Measurements from ENCODE around the gene SPEG. TPM values are rescaled to one million over a fixed set of nuclear protein-coding genes. Genes with fewer than 3 reads are reported as not detected.
A peak's percentile ranks its signal among the peaks of the same experiment; 100 is the strongest.

Gene SPEG
- total and polyA plus RNA-seq, 2 of the 13 experiments (the other 11 are each of a cell fraction or from before 2014, with no cell fraction given) = 0.18 to 0.24 TPM

DNA sequence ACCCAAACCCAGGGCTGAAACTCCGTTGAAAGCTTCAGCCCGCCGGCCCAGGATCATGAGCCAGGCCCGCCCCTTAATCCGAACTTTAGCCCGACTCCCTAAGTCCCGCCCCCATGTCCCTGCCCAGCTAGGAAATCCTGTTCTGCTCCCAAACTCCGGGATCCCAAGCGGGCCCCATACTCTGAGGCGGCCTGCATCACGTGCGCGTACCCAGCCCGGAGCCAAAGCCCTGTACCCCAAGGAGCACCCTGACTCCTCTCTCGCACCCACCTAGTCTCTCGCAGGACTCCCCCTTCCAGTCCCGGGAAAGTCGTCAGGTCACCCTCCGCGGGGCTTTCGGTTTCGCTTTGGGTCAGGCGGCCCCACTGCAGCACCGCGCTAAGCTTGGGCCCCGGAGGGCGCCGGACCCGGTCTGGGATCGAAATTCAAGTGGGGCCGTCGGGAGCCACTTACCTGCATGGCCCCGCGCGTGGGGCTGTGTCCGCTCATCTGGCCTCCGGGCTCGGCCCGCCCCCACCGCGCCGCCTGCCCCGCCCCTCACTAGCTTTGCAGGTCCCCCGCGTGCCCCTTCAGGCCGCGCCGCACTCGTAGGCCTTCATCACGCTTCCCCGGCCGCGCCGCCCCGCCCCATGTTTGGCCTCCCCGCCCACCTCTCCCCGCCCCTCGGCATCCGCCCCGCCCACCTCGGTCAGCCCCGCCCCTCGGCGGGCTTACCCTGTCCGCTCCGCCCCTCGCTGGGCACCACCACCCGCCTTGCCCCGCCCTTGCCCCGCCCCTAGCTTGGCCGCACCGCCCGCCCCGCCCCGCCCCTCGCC, 47.1 kb upstream of the SPEG start, which contains the start of gene DNPEP (continued):
- TF ChIP-seq PRPF4 (IDR thresholded peaks at IDR 0.05; ENCODE audit: low read depth, low read length, poor library complexity, severe bottlenecking) (no peak), LCORL (IDR thresholded peaks at IDR 0.05) (no peak), LCORL (CRISPR knock-in tag; IDR thresholded peaks at IDR 0.05) (peak; percentile 66; the same call in 1 of the 2 replicates), ZKSCAN5 (CRISPR knock-in tag; IDR thresholded peaks at IDR 0.05) (no peak), ZNF460 (CRISPR knock-in tag; IDR thresholded peaks at IDR 0.05; ENCODE audit: borderline replicate concordance) (no peak), ZNF709 (CRISPR knock-in tag; IDR thresholded peaks at IDR 0.05) (peak; percentile 73; the same call in 1 of the 2 replicates), ZNF598 (CRISPR knock-in tag; IDR thresholded peaks at IDR 0.05; ENCODE audit: borderline replicate concordance) (peak; percentile 90), ZNF264 (CRISPR knock-in tag; IDR thresholded peaks at IDR 0.05) (no peak), ZNF292 (CRISPR knock-in tag; IDR thresholded peaks at IDR 0.05; ENCODE audit: borderline replicate concordance, low read depth) (no peak), ZNF343 (CRISPR knock-in tag; IDR thresholded peaks at IDR 0.05) (peak; percentile 48; the same call in 1 of the 2 replicates), ZBTB49 (CRISPR knock-in tag; IDR thresholded peaks at IDR 0.05; ENCODE audit: borderline replicate concordance) (no peak), HCFC1 (IDR thresholded peaks at IDR 0.05; ENCODE audit: low read depth, low read length) (no peak), SNAI1 (CRISPR knock-in tag; IDR thresholded peaks at IDR 0.05; ENCODE audit: borderline replicate concordance) (peak; percentile 76; the same call in 1 of the 2 replicates), ZBTB7A (CRISPR knock-in tag; IDR thresholded peaks at IDR 0.05) (no peak), CHD2 (IDR thresholded peaks at IDR 0.05; ENCODE audit: low read depth, low read length) (no peak), ZNF350 (CRISPR knock-in tag; IDR thresholded peaks at IDR 0.05; ENCODE audit: borderline replicate concordance, low read depth) (no peak; the same call in 1 of the 2 replicates), ZNF704 (CRISPR knock-in tag; IDR thresholded peaks at IDR 0.05; ENCODE audit: borderline replicate concordance) (peak; percentile 61; the same call in 1 of the 2 replicates), ZNF225 (CRISPR knock-in tag; IDR thresholded peaks at IDR 0.05) (peak; percentile 72; the same call in 1 of the 2 replicates), ZNF317 (CRISPR knock-in tag; IDR thresholded peaks at IDR 0.05) (peak; percentile 74; the same call in 1 of the 2 replicates), ZNF782 (CRISPR knock-in tag; IDR thresholded peaks at IDR 0.05; ENCODE audit: borderline replicate concordance) (peak; percentile 95), SIX4 (CRISPR knock-in tag; IDR thresholded peaks at IDR 0.05) (no peak), HNF4A (CRISPR knock-in tag; IDR thresholded peaks at IDR 0.05) (peak; percentile 46)
- TF ChIP-seq, protein P1, sequence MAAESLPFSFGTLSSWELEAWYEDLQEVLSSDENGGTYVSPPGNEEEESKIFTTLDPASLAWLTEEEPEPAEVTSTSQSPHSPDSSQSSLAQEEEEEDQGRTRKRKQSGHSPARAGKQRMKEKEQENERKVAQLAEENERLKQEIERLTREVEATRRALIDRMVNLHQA (CRISPR knock-in tag; IDR thresholded peaks at IDR 0.05) = no peak
